Osteoblast (primary cell): ENCODE data around the gene ANKS1B. TPM values are rescaled to one million over a fixed set of nuclear protein-coding genes. Genes with fewer than 3 reads are reported as not detected.

Experiments used
- DNase-seq: peaks from one replicate; pipeline ENCODE4 v3.0.0; 2011; ENCODE audit warnings: low spot score, mixed read lengths; ENCODE audit not compliant: insufficient read length; ENCODE audit errors: missing footprints
- H2AFZ ChIP-seq: 2 replicates; pipeline ENCODE4 v1.6.0; 2011; ENCODE audit warnings: mild to moderate bottlenecking, low read length
- H3K27ac ChIP-seq: 2 replicates; pipeline ENCODE4 v1.5.1; 2011; ENCODE audit warnings: mild to moderate bottlenecking, low read depth, low read length, moderate library complexity
- H3K27me3 ChIP-seq: 2 replicates; pipeline ENCODE4 v1.6.0; 2012; ENCODE audit warnings: mild to moderate bottlenecking, control low read depth, inconsistent platforms, low read length, moderate library complexity; ENCODE audit not compliant: insufficient read depth
- H3K36me3 ChIP-seq: 2 replicates; pipeline ENCODE4 v1.5.1; 2011; ENCODE audit warnings: mild to moderate bottlenecking, low read length, control low read depth, moderate library complexity; ENCODE audit not compliant: insufficient read depth
- H3K4me1 ChIP-seq: 2 replicates; pipeline ENCODE4 v1.5.1; 2011; ENCODE audit warnings: mild to moderate bottlenecking, low read length, control low read depth, moderate library complexity; ENCODE audit not compliant: insufficient read depth
- H3K4me2 ChIP-seq: 2 replicates; pipeline ENCODE4 v1.6.0; 2011; ENCODE audit warnings: mild to moderate bottlenecking, low read length; ENCODE audit not compliant: insufficient read depth
- H3K4me3 ChIP-seq: fragments of 200-600 bp; sonication (generic); 3 replicates; pipeline ENCODE4 v1.5.1; 2012; ENCODE audit warnings: mild to moderate bottlenecking, low read length, inconsistent platforms; ENCODE audit not compliant: insufficient read depth
- H3K79me2 ChIP-seq: 2 replicates; pipeline ENCODE4 v1.6.0; 2012; ENCODE audit warnings: mild to moderate bottlenecking, low read length, control low read depth, inconsistent platforms; ENCODE audit not compliant: insufficient read depth
- H3K9me3 ChIP-seq: 2 replicates; pipeline ENCODE4 v1.5.1; 2011; ENCODE audit warnings: low read depth, low read length, control low read depth
- H4K20me1 ChIP-seq: 2 replicates; pipeline ENCODE4 v1.6.0; 2012; ENCODE audit warnings: mild to moderate bottlenecking, low read length, control low read depth; ENCODE audit not compliant: insufficient read depth
- total RNA-seq: library from RNA; depleted of rRNA; stranded (reverse); fragments of >200 nt; gene quantifications from 2 replicates; pipeline ENCODE4 v1.2.3, GENCODE V29; 2012
- TF ChIP-seq, protein P1 (sequence below): IDR thresholded peaks from 2 replicates; pipeline ENCODE4 v1.5.1; 2011; ENCODE audit warnings: mild to moderate bottlenecking, low read depth, low read length, moderate library complexity; ENCODE audit errors: extremely low read depth

ANKS1B gene
- total RNA-seq, 1 donor, result 2.2 TPM

DNA sequence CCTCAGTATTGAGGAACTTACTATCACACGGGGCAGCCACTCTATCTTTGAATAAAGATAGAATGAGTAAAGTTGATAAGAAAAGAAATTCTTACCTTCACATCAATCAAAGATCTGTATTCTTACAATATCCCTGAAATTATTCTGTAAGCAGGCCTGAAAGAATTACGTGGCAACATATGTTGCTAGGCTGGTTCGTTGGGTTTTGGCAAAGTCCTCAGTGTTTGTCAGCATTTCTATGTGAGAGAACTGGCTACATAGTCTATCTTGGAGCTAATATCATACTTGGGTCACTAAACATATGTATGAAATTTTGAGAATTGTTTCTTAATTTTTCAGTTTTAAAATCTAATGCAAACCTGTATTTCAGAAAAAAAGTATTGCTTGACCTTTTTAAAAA is 749.4 kb downstream of the ANKS1B start:
- H4K20me1 ChIP-seq, result no peaks in the 10 kb centered on the region
- TF ChIP-seq, protein P1, sequence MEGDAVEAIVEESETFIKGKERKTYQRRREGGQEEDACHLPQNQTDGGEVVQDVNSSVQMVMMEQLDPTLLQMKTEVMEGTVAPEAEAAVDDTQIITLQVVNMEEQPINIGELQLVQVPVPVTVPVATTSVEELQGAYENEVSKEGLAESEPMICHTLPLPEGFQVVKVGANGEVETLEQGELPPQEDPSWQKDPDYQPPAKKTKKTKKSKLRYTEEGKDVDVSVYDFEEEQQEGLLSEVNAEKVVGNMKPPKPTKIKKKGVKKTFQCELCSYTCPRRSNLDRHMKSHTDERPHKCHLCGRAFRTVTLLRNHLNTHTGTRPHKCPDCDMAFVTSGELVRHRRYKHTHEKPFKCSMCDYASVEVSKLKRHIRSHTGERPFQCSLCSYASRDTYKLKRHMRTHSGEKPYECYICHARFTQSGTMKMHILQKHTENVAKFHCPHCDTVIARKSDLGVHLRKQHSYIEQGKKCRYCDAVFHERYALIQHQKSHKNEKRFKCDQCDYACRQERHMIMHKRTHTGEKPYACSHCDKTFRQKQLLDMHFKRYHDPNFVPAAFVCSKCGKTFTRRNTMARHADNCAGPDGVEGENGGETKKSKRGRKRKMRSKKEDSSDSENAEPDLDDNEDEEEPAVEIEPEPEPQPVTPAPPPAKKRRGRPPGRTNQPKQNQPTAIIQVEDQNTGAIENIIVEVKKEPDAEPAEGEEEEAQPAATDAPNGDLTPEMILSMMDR, result no peak
- no peak overlapping the region for H3K27ac ChIP-seq
- no peaks in the 10 kb centered on the region for H3K27me3 ChIP-seq
- no peak overlapping the region for H3K4me3 ChIP-seq
- no peak for DNase-seq
- no peaks in the 10 kb centered on the region for H3K36me3 ChIP-seq
- no peaks in the 10 kb centered on the region for H3K79me2 ChIP-seq
- no peaks in the 10 kb centered on the region for H3K4me1 ChIP-seq
- no peak overlapping the region for H3K4me2 ChIP-seq
- no peaks in the 10 kb centered on the region for H3K9me3 ChIP-seq
- no peak overlapping the region for H2AFZ ChIP-seq

DNA sequence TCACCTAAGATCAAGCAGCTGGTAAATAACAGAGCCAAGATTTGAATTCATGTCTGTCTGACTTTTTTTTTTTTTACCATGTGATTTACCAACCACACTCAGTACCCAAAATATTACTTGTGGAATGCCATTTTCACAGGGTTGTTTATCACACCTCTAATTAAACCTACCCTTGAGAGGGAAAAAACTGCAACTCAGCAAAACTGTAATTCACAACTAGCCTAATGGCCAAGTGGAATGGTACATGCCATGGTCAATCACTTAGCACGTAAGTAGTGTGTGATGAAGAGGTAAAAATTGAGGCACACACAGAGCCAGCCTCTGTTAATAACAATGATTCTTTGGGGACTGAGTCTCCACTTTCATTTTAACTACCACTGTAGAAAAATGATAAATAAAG is 750.0 kb downstream of the ANKS1B start:
- Histone ChIP-seq H3K9me3 (no peaks in the 10 kb centered on the region), H3K36me3 (no peaks in the 10 kb centered on the region), H3K79me2 (no peaks in the 10 kb centered on the region), H2AFZ (no peak overlapping the region), H3K27me3 (no peaks in the 10 kb centered on the region), H3K27ac (no peak overlapping the region), H4K20me1 (no peaks in the 10 kb centered on the region), H3K4me2 (no peak overlapping the region), H3K4me3 (no peak overlapping the region), H3K4me1 (no peaks in the 10 kb centered on the region)
- DNase-seq, result no peak
- TF ChIP-seq, protein P1, result no peak

DNA sequence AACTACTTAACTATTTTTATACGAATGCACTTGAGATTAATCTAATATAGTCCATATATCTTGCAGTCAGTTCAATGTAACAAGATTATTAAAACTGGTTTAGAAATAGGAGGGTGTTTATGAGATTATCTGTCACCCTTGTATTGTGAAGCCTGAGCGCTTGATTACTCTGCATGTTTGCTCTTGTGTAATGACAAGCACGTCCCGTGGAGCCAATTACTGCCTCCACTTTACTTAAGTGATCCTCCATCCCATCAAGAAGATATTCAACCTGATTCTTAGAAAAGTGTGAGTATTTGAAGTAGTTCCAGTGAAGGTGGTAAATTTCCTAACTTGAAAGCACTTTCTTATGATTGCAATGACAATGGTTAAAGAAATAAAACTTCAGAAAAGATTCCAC is 752.4 kb downstream of the ANKS1B start:
- Histone ChIP-seq H2AFZ (no peak overlapping the region), H4K20me1 (no peaks in the 10 kb centered on the region), H3K4me3 (no peak overlapping the region), H3K4me1 (no peaks in the 10 kb centered on the region), H3K4me2 (no peak overlapping the region), H3K79me2 (no peaks in the 10 kb centered on the region), H3K9me3 (no peaks in the 10 kb centered on the region), H3K36me3 (no peaks in the 10 kb centered on the region), H3K27me3 (no peaks in the 10 kb centered on the region), H3K27ac (no peak overlapping the region)
- TF ChIP-seq, protein P1, result no peak
- no peak for DNase-seq

DNA sequence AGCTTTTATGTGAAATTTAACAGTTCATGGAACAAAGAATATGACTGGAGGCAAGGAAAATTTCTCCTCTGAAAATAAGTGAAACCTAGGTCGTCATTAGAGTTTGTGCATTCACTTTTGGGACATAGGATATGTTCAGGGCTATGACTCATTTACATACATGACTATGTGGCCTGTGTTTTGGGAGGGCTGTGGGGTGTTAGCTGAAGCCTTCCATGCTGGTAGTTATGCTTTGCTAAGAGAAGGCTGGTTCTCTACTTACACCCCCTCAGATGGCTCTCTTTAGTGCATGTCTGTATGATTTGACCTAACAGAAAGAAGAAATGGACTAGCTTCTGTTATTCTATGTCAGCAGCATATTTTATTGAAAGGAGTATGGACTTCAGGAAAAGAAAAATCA is 753.7 kb downstream of the ANKS1B start:
- no peak for DNase-seq
- no peak overlapping the region for H3K4me2 ChIP-seq
- H3K36me3 ChIP-seq, result no peaks in the 10 kb centered on the region
- H3K27me3 ChIP-seq, result no peaks in the 10 kb centered on the region
- H3K79me2 ChIP-seq, result no peaks in the 10 kb centered on the region
- H3K27ac ChIP-seq, result no peak overlapping the region
- no peak overlapping the region for H3K4me3 ChIP-seq
- H2AFZ ChIP-seq, result no peak overlapping the region
- no peaks in the 10 kb centered on the region for H4K20me1 ChIP-seq
- H3K9me3 ChIP-seq, result peaks cover 3% of the 10 kb centered on the region
- no peaks in the 10 kb centered on the region for H3K4me1 ChIP-seq
- TF ChIP-seq, protein P1, result no peak
